Muscle of arm (tissue), 12 donors: Measurements from ENCODE around the gene UBE2QL1. TPM values are rescaled to one million over a fixed set of nuclear protein-coding genes. Genes with fewer than 3 reads are reported as not detected.

Experiments used
- DNase-seq: peaks from one replicate; pipeline ENCODE4 v3.0.0-alpha.2; 2013
- polyA plus RNA-seq, 12 donors: library from polyadenylated mRNA; unstranded; fragments of 120-200 nt; gene quantifications; one replicate each; pipeline ENCODE4 v1.2.1, GENCODE V29; 2013; ENCODE audit not compliant: insufficient read length in 12 of 12

Gene UBE2QL1
- polyA plus RNA-seq, 12 donors, result 1.3 to 3.8 (median 3.1) TPM; not detected in 2

DNA sequence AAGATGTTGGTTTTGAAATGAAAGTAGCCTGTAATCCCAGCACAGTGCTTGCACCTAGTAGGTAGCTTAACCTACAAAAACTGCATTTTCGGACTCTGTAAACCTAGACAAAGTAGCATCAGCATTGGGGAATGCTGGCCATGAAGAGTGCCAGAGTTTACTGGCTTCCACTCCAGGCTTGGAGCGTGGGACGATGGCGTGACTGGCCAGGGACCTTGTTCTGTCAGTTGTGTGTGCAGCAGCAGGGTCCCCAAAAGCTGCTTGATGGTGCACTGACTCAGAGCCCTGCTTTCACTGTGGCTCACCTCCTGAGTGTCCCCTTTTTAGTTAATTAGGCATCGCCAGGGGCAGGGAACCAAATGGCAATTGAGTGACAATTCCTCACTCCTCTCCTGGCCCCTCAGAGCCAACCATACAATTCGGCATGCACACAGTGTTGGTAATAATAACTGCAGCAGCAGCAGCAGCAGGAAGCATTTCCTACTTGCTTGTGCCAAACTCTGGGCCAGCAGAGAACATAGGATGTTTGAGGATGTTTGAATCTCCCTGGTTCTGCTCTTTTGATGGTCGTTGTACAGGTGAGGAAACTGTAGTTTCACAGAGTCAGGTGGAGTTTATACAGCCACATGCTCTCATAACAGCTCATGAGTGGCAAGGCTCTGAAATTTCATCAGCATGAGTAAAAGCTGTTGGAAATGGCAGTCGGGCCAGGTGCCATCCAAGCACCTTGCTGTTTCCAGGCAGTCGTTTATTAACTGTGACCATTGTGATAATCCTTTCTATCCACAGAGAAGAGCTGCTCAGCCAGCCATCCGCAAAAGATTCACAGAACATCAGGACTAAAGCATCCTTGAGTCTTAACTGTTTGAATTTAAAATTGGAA lies 4.2 kb downstream of the UBE2QL1 start:
- no peak for DNase-seq

GRCh38 chr5:6453937-6454560 lies 5.4 kb downstream of the UBE2QL1 start:
- no peak for DNase-seq

DNA sequence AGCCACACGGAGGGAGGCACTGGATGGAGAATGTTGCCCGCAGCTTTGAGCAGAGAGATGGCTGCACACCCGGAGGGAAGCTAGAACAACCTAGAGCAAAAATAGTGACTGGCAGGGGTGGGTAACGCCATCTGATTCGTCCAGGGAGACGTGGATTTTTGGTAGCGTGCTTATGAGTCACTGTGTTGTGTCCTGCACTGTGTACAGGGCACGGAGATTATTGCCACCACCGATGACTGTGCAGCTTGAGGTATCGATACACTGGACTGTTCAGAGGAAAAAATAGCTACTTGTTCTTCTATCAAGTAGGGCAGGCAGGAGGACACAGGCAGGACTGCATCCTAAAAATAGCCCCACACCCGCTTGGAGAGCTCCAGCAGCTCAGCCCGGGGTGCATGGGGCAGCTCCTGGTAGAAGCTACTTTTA lies 6.0 kb downstream of the UBE2QL1 start:
- DNase-seq, result no peak

DNA sequence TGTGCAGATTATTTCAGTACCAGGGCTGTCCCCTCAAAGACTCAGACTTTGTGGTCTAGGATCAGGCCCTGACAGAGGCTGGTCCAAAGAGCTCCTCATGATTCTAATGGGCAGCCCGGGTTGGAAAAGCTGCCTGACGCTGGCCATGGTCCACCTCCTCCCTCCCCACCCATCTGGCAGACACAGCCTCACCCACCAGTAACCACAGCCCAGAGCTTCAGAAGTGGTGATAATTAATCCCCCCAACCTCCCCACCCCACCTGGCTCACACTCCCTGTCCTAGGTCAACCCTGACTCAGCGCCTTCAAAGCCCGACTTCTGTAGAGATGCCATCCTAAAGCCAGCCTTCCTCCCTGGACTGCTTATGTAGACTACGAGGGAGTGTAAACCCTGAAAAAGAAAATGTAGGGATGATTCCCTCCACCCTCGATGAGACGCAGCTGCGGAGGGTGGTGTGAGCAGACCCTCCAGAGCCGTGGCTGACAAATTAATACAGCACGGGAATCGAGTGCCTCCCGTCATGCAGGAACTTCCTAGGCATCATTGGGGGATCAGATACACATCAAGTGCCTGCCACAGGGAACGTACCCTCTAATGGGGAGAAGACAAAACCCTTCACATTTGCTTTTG lies 7.0 kb downstream of the UBE2QL1 start:
- DNase-seq, result no peak

DNA sequence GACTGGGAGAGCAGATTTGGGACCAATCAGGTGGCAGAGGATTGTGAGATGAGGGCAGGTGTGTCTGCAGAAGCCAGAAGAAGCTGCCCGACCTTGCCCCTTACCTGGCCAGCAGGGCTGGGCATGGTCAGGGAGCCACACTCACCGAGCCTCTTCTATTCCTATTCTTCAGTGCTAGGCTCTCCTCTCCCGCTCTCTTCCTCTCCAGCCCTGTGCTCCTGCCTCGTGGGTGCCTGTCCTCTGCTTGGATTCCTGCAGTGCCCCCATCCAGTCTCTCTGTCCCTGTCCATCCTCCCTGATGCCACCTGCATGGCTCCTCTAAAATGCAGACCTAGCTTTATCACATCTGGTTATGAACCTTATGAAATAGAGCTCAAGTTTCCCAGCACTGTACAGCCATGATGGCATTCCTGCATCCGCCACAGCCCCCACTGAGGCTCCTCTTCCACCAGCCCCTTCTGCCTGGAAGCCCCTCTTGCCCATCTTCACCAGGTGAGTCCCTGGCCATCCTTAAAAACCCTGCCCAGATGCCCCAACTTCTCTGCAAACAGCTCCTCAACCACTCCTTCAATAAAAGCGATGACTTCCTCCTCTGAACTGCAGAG lies 8.2 kb downstream of the UBE2QL1 start:
- DNase-seq, result no peak

GRCh38 chr5:6457592-6457991 lies 8.9 kb downstream of the UBE2QL1 start:
- no peak for DNase-seq

DNA sequence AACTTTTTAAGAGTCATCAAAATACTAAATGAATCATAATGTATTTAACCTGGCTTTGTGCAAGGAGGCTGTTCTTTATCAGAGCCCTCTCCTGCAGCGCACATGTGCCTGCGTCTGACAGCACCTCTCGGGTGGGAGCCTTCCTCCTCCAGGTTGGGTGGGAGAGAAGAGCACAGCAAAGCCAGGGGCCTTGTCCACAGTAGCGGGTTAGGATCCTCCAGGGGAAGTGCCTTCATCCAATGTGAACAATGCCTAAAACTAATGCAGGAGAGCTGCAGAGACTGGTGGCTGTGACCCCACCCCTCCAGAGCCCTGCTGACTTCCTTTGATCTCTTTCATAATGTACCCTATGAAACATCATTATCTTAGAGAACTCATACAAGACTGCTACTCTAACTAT lies 10.2 kb downstream of the UBE2QL1 start:
- DNase-seq, result no peak

- no peak for DNase-seq
Measured at GRCh38 chr5:6459896-6460295, 11.2 kb downstream of the UBE2QL1 start.

DNA sequence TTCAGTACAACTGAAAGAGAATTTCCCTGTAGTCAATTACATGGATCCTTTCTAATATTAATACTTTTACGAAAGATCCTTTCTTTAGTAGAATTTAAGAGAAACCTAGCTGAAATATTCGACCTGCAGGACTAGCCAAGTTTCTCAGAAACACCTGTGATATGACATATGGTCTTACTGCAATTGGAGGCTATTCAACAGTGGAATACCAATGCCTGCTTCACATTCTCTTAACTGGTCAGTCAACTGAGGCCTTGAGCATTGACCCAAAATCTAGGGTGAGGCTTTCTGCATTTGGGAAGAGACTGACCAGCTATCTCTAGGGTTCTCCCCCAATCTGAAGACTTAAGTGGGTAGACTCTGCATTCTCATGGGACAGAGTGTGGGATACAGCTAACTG lies 12.3 kb downstream of the UBE2QL1 start:
- no peak for DNase-seq

DNA sequence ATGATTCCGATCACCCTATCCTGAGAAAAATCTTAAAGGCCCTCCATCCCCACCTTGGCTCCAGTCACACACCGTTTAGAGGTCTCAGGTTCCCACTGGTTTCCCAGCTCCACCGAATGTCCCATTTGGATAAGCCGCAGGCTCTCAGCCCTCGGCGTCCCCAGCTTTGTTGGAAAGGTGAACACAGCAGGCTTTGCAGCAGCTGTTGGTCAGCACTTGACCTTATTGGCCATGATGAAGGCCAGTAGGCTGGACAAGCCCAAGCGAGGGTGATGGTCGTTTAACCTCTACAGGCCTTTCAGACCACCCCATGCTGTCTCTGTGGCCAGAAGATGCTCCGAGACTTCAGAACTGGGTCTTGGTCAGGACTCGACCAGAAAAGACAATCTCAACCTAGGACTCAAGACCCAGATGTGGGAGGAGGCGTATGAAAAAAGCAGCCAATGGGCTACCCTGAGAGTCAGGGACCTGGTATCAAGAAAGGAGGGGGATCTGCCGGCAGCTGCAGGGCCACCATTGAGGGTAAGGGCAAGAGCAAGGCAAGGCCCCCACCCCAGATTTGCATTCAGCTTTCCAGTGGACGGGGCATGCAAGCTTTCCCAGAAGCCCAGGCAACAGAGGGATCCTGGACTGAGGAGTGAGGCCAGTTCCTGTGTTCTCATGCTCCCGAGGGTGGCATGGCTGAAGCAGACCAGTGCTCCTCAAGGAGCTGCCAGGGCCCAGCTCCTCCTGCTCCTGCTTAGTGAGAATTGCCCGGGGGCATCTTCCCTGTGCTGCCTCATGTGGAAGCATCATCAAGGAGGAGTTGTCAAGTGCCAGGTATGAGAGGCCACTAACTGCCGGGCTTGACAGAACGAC lies 13.4 kb downstream of the UBE2QL1 start:
- DNase-seq, result no peak

DNA sequence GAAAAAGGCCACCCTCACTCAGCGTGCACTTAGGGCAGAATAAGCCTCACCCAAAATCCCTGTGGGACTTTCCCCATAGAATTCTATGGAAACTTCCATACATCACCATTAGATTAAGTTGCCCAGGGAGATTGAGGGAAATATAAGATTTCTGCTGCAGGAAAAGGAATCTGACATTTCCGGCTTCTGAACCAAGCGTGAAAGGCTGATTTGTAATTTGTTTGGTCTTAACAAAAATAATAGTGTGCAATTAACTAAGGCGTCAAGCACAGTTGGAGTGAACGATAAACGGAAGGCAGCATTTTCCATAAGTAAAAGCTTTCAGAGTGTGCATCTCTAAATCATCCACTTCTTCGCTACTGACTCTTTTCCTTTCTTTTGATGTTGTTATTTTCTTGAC lies 14.0 kb downstream of the UBE2QL1 start:
- DNase-seq, result no peak

DNA sequence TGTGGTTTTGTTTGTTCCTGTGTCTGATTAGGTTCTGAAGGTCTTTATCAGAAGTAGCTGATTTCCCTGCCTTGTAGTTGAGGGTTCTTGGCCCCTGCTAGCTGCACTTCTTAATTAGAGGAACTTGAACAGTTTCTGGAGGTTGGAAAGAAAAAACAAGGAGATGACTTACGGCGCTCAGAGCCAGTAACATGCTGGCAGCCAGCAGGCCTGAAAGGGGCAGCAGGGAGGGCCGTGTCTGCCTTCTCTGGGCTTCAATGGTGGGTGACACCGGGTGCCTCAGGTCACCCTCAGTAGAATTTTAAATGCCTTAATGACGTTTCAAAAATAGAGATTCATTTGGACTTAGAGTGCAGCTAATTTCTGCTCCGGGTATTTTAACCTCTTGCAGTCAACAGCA lies 15.8 kb downstream of the UBE2QL1 start:
- DNase-seq, result no peak

GRCh38 chr5:6465831-6466790 lies 17.5 kb downstream of the UBE2QL1 start:
- no peak for DNase-seq

DNA sequence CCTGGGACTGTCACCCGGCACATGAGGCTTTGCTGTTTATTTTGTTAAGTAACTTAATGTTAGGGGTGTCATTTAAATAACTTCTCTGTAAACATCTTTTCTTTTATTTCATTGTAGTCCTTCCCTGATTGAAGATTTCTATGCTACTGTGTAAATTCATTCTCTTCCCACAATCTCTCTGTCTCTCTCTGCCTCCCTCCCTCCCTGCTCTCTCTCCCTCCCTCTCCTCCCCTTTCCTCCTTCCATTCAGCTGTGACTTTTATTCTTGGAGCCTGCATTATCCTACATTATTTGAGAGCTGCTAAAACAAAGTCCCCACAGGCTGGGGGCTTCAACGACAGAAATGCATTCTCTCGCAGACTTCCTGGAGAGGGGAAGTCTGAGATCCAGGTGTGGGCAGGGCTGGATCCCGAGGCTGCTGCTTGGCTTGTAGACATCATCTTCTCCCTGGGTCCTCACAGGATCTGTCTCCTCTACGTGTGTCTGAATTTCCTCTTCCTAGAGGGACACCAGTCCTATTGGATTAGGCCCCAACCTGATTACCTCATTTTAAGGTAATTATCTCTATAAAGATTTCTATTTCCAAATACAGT lies 18.4 kb downstream of the UBE2QL1 start:
- no peak for DNase-seq

- DNase-seq, result no peak
Measured at GRCh38 chr5:6467591-6467990, 18.9 kb downstream of the UBE2QL1 start.

GRCh38 chr5:6468104-6468503 lies 19.4 kb downstream of the UBE2QL1 start:
- DNase-seq, result no peak

- no peak for DNase-seq
Measured at GRCh38 chr5:6468870-6469269, 20.2 kb downstream of the UBE2QL1 start.

DNA sequence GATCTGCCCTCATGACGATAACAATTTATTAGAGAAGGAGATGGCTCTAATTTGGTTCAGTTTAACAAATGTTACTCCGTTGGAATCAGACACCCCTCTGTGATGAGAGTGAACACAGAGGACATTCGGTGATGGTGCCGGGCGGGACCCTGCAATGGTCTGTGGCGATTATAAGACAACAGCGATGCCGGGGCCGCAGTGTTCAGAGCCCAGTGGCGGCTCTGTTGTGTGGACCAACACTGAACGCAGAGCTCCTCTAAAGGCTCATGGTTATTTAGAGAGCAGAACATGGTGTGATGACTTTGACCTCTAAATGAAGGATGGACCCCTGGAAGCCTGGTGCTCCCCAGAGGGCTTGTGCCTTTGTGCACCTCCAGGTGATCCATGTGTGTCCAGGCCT lies 21.2 kb downstream of the UBE2QL1 start:
- no peak for DNase-seq

GRCh38 chr5:6470672-6471071 lies 22.0 kb downstream of the UBE2QL1 start:
- no peak for DNase-seq

GRCh38 chr5:6471252-6471651 lies 22.6 kb downstream of the UBE2QL1 start:
- DNase-seq, result no peak
